ENCODE results near the gene WNT9A. TPM values are rescaled to one million over a fixed set of nuclear protein-coding genes. Genes with fewer than 3 reads are reported as not detected.
A peak's percentile ranks its signal among the peaks of the same experiment; 100 is the strongest.

WNT9A gene
- total and polyA plus RNA-seq, 2 donors from 2014 or later, result 0.58 to 3.1 TPM

- peaks cover 0 to 10% (median 3%) of the 10 kb centered on the region in 3 donors for H3K9me3 ChIP-seq (ENCODE audit: control insufficient read depth in 2 of 3, insufficient read depth in 1 of 3, low read length in 3 of 3)
- no peak overlapping the region for H3K4me3 ChIP-seq (ENCODE audit: low read length in 3 of 3)
- no peak overlapping the region for H3K9ac ChIP-seq (ENCODE audit: low read length in 3 of 3)
- H3K4me1 ChIP-seq (ENCODE audit: control insufficient read depth in 2 of 3, insufficient read depth in 2 of 3, low read depth in 1 of 3, low read length in 3 of 3), result no peaks in the 10 kb centered on the region
- H3K27me3 ChIP-seq (ENCODE audit: control insufficient read depth, insufficient read depth, low read length), result no peaks in the 10 kb centered on the region
- no peak overlapping the region for H3K27ac ChIP-seq (ENCODE audit: low read depth in 2 of 2, low read length in 2 of 2)
- intact Hi-C loops (cut with DNase I), result no loop called here
- DNase-seq (peak in 2 of 5 donors; percentile 22 to 33), FAIRE-seq (no peak)
- TF ChIP-seq CTCF (IDR thresholded peaks at IDR 0.05; ENCODE audit: borderline replicate concordance, extremely low read depth, insufficient read depth), result no peak
- H3K36me3 ChIP-seq (ENCODE audit: control insufficient read depth in 2 of 3, insufficient read depth in 3 of 3, low read length in 3 of 3), result no peaks in the 10 kb centered on the region
Measured at GRCh38 chr1:227959325-227959860, 11.7 kb upstream of the WNT9A start.

- H3K9ac ChIP-seq (ENCODE audit: low read length in 3 of 3), result no peak overlapping the region
- H3K27me3 ChIP-seq (ENCODE audit: control insufficient read depth, insufficient read depth, low read length), result no peaks in the 10 kb centered on the region
- intact Hi-C loops (cut with DNase I), result no loop called here
- H3K4me3 ChIP-seq (ENCODE audit: low read length in 3 of 3), result no peak overlapping the region
- FAIRE-seq (no peak), DNase-seq (peak in 2 of 5 donors; percentile 18 to 24)
- H3K27ac ChIP-seq (ENCODE audit: low read depth in 2 of 2, low read length in 2 of 2), result no peak overlapping the region
- TF ChIP-seq CTCF (IDR thresholded peaks at IDR 0.05; ENCODE audit: borderline replicate concordance, extremely low read depth, insufficient read depth), result no peak
- H3K36me3 ChIP-seq (ENCODE audit: control insufficient read depth in 2 of 3, insufficient read depth in 3 of 3, low read length in 3 of 3), result no peaks in the 10 kb centered on the region
- no peaks in the 10 kb centered on the region for H3K4me1 ChIP-seq (ENCODE audit: control insufficient read depth in 2 of 3, insufficient read depth in 2 of 3, low read depth in 1 of 3, low read length in 3 of 3)
- peaks cover 0 to 12% (median 4%) of the 10 kb centered on the region in 3 donors for H3K9me3 ChIP-seq (ENCODE audit: control insufficient read depth in 2 of 3, insufficient read depth in 1 of 3, low read length in 3 of 3)
Measured at GRCh38 chr1:227958617-227959324, 11.0 kb upstream of the WNT9A start.

GRCh38 chr1:227955808-227956207 lies 8.1 kb upstream of the WNT9A start:
- no peak for DNase-seq
- FAIRE-seq, result no peak
- Histone ChIP-seq H3K9ac (ENCODE audit: low read length in 3 of 3) (no peak overlapping the region), H3K9me3 (ENCODE audit: control insufficient read depth in 2 of 3, insufficient read depth in 1 of 3, low read length in 3 of 3) (peaks cover 0 to 12% (median 4%) of the 10 kb centered on the region in 3 donors), H3K4me3 (ENCODE audit: low read length in 3 of 3) (no peak overlapping the region), H3K27me3 (ENCODE audit: control insufficient read depth, insufficient read depth, low read length) (no peaks in the 10 kb centered on the region), H3K36me3 (ENCODE audit: control insufficient read depth in 2 of 3, insufficient read depth in 3 of 3, low read length in 3 of 3) (no peaks in the 10 kb centered on the region), H3K4me1 (ENCODE audit: control insufficient read depth in 2 of 3, insufficient read depth in 2 of 3, low read depth in 1 of 3, low read length in 3 of 3) (no peaks in the 10 kb centered on the region), H3K27ac (ENCODE audit: low read depth in 2 of 2, low read length in 2 of 2) (no peak overlapping the region)
- intact Hi-C loops (cut with DNase I), result no loop called here
- TF ChIP-seq CTCF (IDR thresholded peaks at IDR 0.05; ENCODE audit: borderline replicate concordance, extremely low read depth, insufficient read depth), result no peak

All from kidney (tissue), 14 donors.